ENCODE measurements around the gene PURA. TPM values are rescaled to one million over a fixed set of nuclear protein-coding genes. Genes with fewer than 3 reads are reported as not detected.

The PURA gene
- total RNA-seq, 6 donors from 2014 or later: 13.8 to 43.2 (median 22.7) TPM

GRCh38 chr5:140093179-140093578, 20.7 kb upstream of the PURA start:
- TF ChIP-seq EP300 (IDR thresholded peaks at IDR 0.05): no peak
- TF ChIP-seq POLR2AphosphoS5 (IDR thresholded peaks at IDR 0.05): no peak
- TF ChIP-seq POLR2A (IDR thresholded peaks at IDR 0.05): no peak
- no peak for TF ChIP-seq CTCF (IDR thresholded peaks at IDR 0.05)
- ATAC-seq (ENCODE audit: low FRiP score in 2 of 2) (no peak), DNase-seq (no peak)
- Histone ChIP-seq H3K4me3 (no peak overlapping the region), H3K4me1 (no peaks in the 10 kb centered on the region), H3K27ac (no peak overlapping the region), H3K27me3 (no peaks in the 10 kb centered on the region), H3K36me3 (no peaks in the 10 kb centered on the region), H3K9me3 (peaks cover 0 to 15% (median 9%) of the 10 kb centered on the region in 4 donors)
- WGBS, 2 donors: 58 to 76% methylated on average over 1 of the region's 1 CpG

- Histone ChIP-seq H3K4me1 (no peaks in the 10 kb centered on the region), H3K9me3 (peaks cover 0 to 15% (median 9%) of the 10 kb centered on the region in 4 donors), H3K36me3 (no peaks in the 10 kb centered on the region), H3K27me3 (no peaks in the 10 kb centered on the region), H3K27ac (no peak overlapping the region), H3K4me3 (no peak overlapping the region)
- no peak for TF ChIP-seq POLR2A (IDR thresholded peaks at IDR 0.05)
- TF ChIP-seq CTCF (IDR thresholded peaks at IDR 0.05): no peak
- no peak for TF ChIP-seq POLR2AphosphoS5 (IDR thresholded peaks at IDR 0.05)
- TF ChIP-seq EP300 (IDR thresholded peaks at IDR 0.05): no peak
- DNase-seq (no peak), ATAC-seq (ENCODE audit: low FRiP score in 2 of 2) (no peak)
- 64 to 73% methylated on average over 1 of the region's 1 CpG for WGBS, 2 donors
These were observed 20.0 kb upstream of the PURA start for GRCh38 chr5:140093866-140094265.

GRCh38 chr5:140094889-140095288, 19.0 kb upstream of the PURA start:
- Histone ChIP-seq H3K9me3 (peaks cover 0 to 10% (median 5%) of the 10 kb centered on the region in 4 donors), H3K4me1 (no peaks in the 10 kb centered on the region), H3K4me3 (no peak overlapping the region), H3K27me3 (no peaks in the 10 kb centered on the region), H3K27ac (no peak overlapping the region), H3K36me3 (no peaks in the 10 kb centered on the region)
- TF ChIP-seq CTCF (IDR thresholded peaks at IDR 0.05) (no peak), EP300 (IDR thresholded peaks at IDR 0.05) (no peak), POLR2AphosphoS5 (IDR thresholded peaks at IDR 0.05) (no peak), POLR2A (IDR thresholded peaks at IDR 0.05) (no peak)
- no peak for ATAC-seq (ENCODE audit: low FRiP score in 2 of 2)
- DNase-seq: no peak

- TF ChIP-seq POLR2AphosphoS5 (IDR thresholded peaks at IDR 0.05): no peak
- TF ChIP-seq CTCF (IDR thresholded peaks at IDR 0.05): no peak
- TF ChIP-seq EP300 (IDR thresholded peaks at IDR 0.05): no peak
- 89 to 94% methylated on average over 1 of the region's 1 CpG for WGBS, 2 donors
- ATAC-seq (ENCODE audit: low FRiP score in 2 of 2) (no peak), DNase-seq (no peak)
- H3K4me1 ChIP-seq: peaks cover 0 to 5% (median 2%) of the 10 kb centered on the region in 4 donors
- no peaks in the 10 kb centered on the region for H3K27me3 ChIP-seq
- no peak overlapping the region for H3K27ac ChIP-seq
- no peak overlapping the region for H3K4me3 ChIP-seq
- no peaks in the 10 kb centered on the region for H3K9me3 ChIP-seq
- H3K36me3 ChIP-seq: no peaks in the 10 kb centered on the region
These were observed 12.7 kb upstream of the PURA start for GRCh38 chr5:140101179-140101578.

- Histone ChIP-seq H3K4me3 (no peak overlapping the region), H3K4me1 (peaks cover 10 to 14% (median 12%) of the 10 kb centered on the region in 4 donors), H3K27ac (no peak overlapping the region), H3K27me3 (no peaks in the 10 kb centered on the region), H3K36me3 (no peaks in the 10 kb centered on the region), H3K9me3 (no peaks in the 10 kb centered on the region)
- no peak for TF ChIP-seq POLR2AphosphoS5 (IDR thresholded peaks at IDR 0.05)
- TF ChIP-seq CTCF (IDR thresholded peaks at IDR 0.05): no peak
- no peak for TF ChIP-seq POLR2A (IDR thresholded peaks at IDR 0.05)
- TF ChIP-seq EP300 (IDR thresholded peaks at IDR 0.05): no peak
- 76 to 82% methylated on average over 1 of the region's 1 CpG for WGBS, 2 donors
- DNase-seq: no peak
- no peak for ATAC-seq (ENCODE audit: low FRiP score in 2 of 2)
These were observed 10.8 kb upstream of the PURA start for GRCh38 chr5:140103154-140103553.

Data from upper lobe of left lung (tissue), 6 donors.